NCI-H1092 treated with DMSO at 0.1 percent for 48 hours (cell line): Measurements from ENCODE around the gene SH3D19.

ENCODE experiments used
- DNase-seq: peaks from one replicate; lab custom pipeline; 2025; lab: John Stamatoyannopoulos, UW

Gene SH3D19

GRCh38 chr4:151195801-151196200 is 129.6 kb downstream of the SH3D19 start:
- no peak for DNase-seq

GRCh38 chr4:151193414-151193813 is 132.0 kb downstream of the SH3D19 start:
- DNase-seq, result no peak

GRCh38 chr4:151192556-151193235 is 132.7 kb downstream of the SH3D19 start:
- no peak for DNase-seq

- peak; percentile 67 for DNase-seq
Measured at GRCh38 chr4:151184523-151185458, 140.6 kb downstream of the SH3D19 start.

GRCh38 chr4:151182455-151182996 is 142.9 kb downstream of the SH3D19 start:
- DNase-seq, result no peak

GRCh38 chr4:151176685-151177084 is 148.7 kb downstream of the SH3D19 start:
- DNase-seq, result no peak

- no peak for DNase-seq
Measured at GRCh38 chr4:151175754-151176631, 149.4 kb downstream of the SH3D19 start.

GRCh38 chr4:151175233-151175632 is 150.2 kb downstream of the SH3D19 start:
- no peak for DNase-seq

- DNase-seq, result no peak
Measured at GRCh38 chr4:151174784-151175183, 150.6 kb downstream of the SH3D19 start.

GRCh38 chr4:151173871-151174270 is 151.5 kb downstream of the SH3D19 start:
- no peak for DNase-seq

- DNase-seq, result peak; percentile 59
Measured at GRCh38 chr4:151169900-151170299, 155.5 kb downstream of the SH3D19 start.

GRCh38 chr4:151169223-151169622 is 156.2 kb downstream of the SH3D19 start:
- peak; percentile 95 for DNase-seq

GRCh38 chr4:151167561-151167960 is 157.8 kb downstream of the SH3D19 start:
- no peak for DNase-seq

- peak; percentile 85 for DNase-seq
Measured at GRCh38 chr4:151166636-151167035, 158.8 kb downstream of the SH3D19 start.

- DNase-seq, result no peak
Measured at GRCh38 chr4:151165205-151166000, 160.0 kb downstream of the SH3D19 start.

GRCh38 chr4:151163855-151164254 is 161.6 kb downstream of the SH3D19 start:
- no peak for DNase-seq

- DNase-seq, result no peak
Measured at GRCh38 chr4:151158979-151159378, 166.4 kb downstream of the SH3D19 start.

- no peak for DNase-seq
Measured at GRCh38 chr4:151157543-151157942, 167.9 kb downstream of the SH3D19 start.

- no peak for DNase-seq
Measured at GRCh38 chr4:151153585-151153984, 171.8 kb downstream of the SH3D19 start.

GRCh38 chr4:151152028-151152427 is 173.4 kb downstream of the SH3D19 start:
- DNase-seq, result peak; percentile 15
